ENCODE results near the gene NPB.

- no peak for TF ChIP-seq POLR2AphosphoS5 (IDR thresholded peaks at IDR 0.05; ENCODE audit: low read depth, low read length)
- 0 out of 2 replicates have a peak, but pooled peaks have one; percentile 18 for TF ChIP-seq TAF1 (IDR thresholded peaks at IDR 0.05; ENCODE audit: borderline replicate concordance, insufficient read depth, low read length)
- TF ChIP-seq REST (IDR thresholded peaks at IDR 0.05; ENCODE audit: insufficient read depth in 1 of 2, low read depth in 2 of 2, low read length in 2 of 2) = no peak
- TF ChIP-seq FOXP2 (optimal IDR thresholded peaks at IDR 0.05; ENCODE audit: borderline replicate concordance, extremely low read depth, extremely low read length, insufficient read depth) = no peak
Observed at GRCh38 chr17:81898029-81898866, 3.8 kb upstream of the NPB start.
